Bone marrow (tissue), 2 donors: Measurements from ENCODE around the gene PFDN2.
A peak's percentile ranks its signal among the peaks of the same experiment; 100 is the strongest.
"Not testable (repeated sequence)": the region's sequence is repeated elsewhere in the genome, so short reads cannot be mapped to it uniquely, and the experiment has no call there.

Experiments
- DNase-seq, 2 donors: peaks; one replicate each; lab custom pipeline; 2025; lab: John Stamatoyannopoulos, UW

PFDN2 gene

GRCh38 chr1:161138431-161138830, 20.6 kb upstream of the PFDN2 start:
- DNase-seq: no peak

- DNase-seq: no peak
Observed at GRCh38 chr1:161137881-161138280, 20.0 kb upstream of the PFDN2 start.

GRCh38 chr1:161133220-161133740, 15.4 kb upstream of the PFDN2 start:
- DNase-seq: no peak

GRCh38 chr1:161132410-161133219, 14.8 kb upstream of the PFDN2 start, which contains the start of gene DEDD:
Gene DEDD, minus strand, starts transcription at chr1:161132667. Its CDS starts 8,205 bp downstream, at chr1:161124462.
- peak; percentile 83 to 97 for DNase-seq

GRCh38 chr1:161131523-161132409, 13.9 kb upstream of the PFDN2 start:
- DNase-seq: no peak

- DNase-seq: no peak
Observed at GRCh38 chr1:161130266-161130665, 12.4 kb upstream of the PFDN2 start.

GRCh38 chr1:161128591-161129420, 11.0 kb upstream of the PFDN2 start:
- DNase-seq: no peak

- DNase-seq: no peak
Observed at GRCh38 chr1:161127649-161128048, 9.8 kb upstream of the PFDN2 start.

- DNase-seq: no peak
Observed at GRCh38 chr1:161122967-161123366, 5.1 kb upstream of the PFDN2 start.

GRCh38 chr1:161121834-161122233, 4.0 kb upstream of the PFDN2 start:
- peak in 1 of 2 donors; percentile 5 for DNase-seq

- no peak for DNase-seq
Observed at GRCh38 chr1:161121042-161121650, 3.3 kb upstream of the PFDN2 start.

- no peak for DNase-seq
Observed at GRCh38 chr1:161119092-161119903, 1.5 kb upstream of the PFDN2 start.

- DNase-seq: not testable (repeated sequence)
Observed at GRCh38 chr1:161115961-161116360, 1.9 kb downstream of the PFDN2 start.

- DNase-seq: no peak
Observed at GRCh38 chr1:161115132-161115711, 2.6 kb downstream of the PFDN2 start.

GRCh38 chr1:161114556-161114955, 3.3 kb downstream of the PFDN2 start:
- no peak for DNase-seq

- no peak for DNase-seq
Observed at GRCh38 chr1:161113915-161114314, 3.9 kb downstream of the PFDN2 start.

- DNase-seq: peak in 1 of 2 donors; percentile 11
Observed at GRCh38 chr1:161111527-161111926, 6.3 kb downstream of the PFDN2 start.

- DNase-seq: no peak
Observed at GRCh38 chr1:161111117-161111516, 6.7 kb downstream of the PFDN2 start.

- no peak for DNase-seq
Observed at GRCh38 chr1:161106431-161106830, 11.4 kb downstream of the PFDN2 start.

GRCh38 chr1:161100556-161100955, 17.3 kb downstream of the PFDN2 start:
- no peak for DNase-seq
